Fibroblast of upper back skin (primary cell): ENCODE measurements around the gene ARAP3.
"Not testable (repeated sequence)": the region's sequence is repeated elsewhere in the genome, so short reads cannot be mapped to it uniquely, and the experiment has no call there.

Source experiments
- DNase-seq: peaks from one replicate; pipeline ENCODE4 v3.0.0-alpha.2; 2013

ARAP3 gene

DNA sequence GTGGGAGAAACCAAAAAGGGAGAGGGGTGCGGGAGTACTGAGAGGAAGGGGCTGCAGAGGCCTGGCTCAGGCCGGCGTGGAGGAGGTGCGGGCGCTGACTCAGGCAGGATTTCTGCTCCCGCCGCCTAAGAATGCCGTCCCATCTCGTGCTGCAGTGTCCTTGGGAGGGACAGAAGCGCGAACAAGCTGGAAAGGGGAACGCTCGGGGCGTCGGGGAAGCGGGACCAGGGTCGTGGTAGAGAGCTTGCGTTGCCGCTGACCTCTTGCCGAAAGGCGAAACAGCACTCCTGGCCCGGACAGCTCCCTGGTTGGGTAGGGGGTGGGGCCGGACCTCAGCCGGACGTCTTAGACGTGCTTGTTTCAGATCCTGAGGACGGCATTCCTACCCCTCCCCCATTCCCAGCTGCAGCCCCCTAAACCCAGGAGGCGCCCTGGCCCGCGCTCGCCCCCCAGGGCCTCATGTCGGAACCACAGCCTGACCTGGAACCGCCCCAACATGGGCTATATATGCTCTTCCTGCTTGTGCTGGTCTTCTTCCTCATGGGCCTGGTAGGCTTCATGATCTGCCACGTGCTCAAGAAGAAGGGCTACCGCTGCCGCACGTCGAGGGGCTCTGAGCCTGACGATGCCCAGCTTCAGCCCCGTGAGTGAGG, 44.1 kb downstream of the ARAP3 start:
- peak; percentile 58 for DNase-seq

DNA sequence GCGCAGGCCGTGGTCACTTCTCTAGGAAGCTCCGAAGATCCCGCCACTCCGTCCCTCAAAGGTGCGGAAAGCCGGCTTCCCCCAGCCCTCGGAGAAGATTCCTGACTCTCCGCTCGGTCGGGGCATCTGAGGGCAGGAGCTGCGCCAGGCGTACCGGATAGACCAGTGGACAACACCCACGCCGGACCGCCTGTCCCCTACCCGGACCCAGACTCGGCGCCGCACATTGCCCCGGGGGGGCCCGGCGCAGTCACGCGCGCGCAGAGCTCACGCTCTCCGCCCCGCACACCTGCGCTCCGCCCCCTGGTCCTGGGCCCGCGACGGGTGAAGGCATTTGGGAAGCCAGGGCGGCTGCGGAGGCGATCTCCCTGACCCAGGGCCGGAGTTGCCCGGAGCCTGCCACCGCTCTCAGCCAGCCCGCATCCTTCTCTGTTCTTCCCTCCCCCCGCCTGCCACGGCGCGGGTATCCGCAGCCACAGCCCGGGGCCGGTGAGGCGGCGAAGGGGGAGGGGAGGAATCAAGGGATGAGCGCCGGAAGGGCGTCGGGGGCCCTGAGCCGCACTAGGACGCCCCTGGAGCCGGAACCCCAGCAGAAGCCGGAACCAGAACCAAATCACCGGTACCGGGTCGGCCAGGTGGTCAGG, 44.8 kb downstream of the ARAP3 start:
- DNase-seq, result no peak

GRCh38 chr5:141636413-141637122, 45.5 kb downstream of the ARAP3 start, which contains the start of the genes HDAC3 and RELL2:
Gene HDAC3 (minus strand): TSS chr5:141636849. CDS start chr5:141636790, 59 bp downstream.
Gene RELL2 (plus strand): TSS chr5:141636997. CDS start chr5:141638226, 1,229 bp downstream.
- DNase-seq, result peak; percentile 89

DNA sequence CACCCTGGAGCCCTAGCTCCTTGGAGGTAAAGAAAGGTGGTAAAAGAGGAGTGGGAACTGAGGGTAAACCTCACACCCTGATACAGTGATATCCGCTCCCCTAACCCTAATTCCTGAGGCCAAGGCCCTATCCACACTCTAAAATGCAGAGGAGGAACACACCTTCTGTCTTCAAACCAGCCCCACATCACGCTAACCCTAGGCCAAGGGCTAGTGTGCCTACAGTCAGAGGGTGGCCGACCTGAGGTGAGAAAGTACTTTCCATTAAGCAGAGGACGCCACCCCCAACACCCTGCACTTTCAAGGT, 46.0 kb downstream of the ARAP3 start:
- no peak for DNase-seq

- DNase-seq, result no peak
These were observed 46.4 kb downstream of the ARAP3 start for GRCh38 chr5:141635646-141636045.

GRCh38 chr5:141634720-141635119, 47.3 kb downstream of the ARAP3 start:
- DNase-seq, result no peak

DNA sequence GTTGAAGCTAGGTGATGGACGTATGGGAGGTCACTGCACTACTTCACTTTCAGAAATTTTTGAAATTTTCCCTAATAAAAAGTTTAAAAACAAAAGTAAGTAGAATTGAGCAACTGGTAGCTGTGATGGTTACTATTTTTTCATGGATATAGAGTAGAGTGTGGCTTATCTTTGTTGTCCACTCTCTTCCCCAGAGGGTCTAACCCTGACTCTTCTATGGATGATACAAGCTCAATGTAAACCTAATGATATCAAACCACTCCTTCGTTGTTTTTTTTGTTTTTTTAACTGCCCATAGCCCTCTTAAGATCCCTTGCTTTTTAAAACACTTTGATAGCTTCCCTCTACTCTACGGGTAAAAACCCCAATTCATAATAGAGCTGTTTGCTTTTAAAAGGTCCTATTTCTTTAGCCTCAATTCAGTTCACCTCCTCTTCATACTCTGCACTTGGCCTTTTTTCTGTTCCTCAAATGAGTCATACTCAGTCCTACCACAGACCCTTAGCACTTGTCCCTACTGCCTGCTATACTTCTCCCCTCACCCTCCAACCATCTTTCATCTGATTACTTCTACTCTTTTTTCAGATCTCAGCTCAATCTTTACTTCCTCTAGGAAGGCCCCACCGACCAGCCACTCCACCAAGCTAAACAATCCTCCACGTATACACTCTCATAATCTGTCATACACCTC, 48.0 kb downstream of the ARAP3 start:
- DNase-seq, result no peak

DNA sequence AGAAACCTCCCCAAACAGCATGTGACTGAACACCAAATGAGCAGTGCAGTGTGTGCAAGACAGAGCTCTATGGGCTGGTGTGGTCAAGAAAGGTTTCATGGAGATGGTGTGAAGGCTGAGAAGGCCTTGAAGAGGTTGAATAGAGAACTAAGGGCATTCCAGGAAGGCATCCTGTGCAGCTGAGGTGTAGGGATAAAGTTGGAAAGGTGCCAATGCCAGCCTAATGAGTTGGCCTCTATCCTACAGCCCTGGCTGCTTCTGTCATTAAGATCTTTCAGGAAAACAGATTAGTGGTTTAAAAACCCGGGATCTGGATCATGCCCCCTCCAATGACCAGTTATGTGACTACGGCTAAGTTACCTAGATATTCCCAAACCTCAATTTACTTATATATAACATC, 49.4 kb downstream of the ARAP3 start:
- no peak for DNase-seq

DNA sequence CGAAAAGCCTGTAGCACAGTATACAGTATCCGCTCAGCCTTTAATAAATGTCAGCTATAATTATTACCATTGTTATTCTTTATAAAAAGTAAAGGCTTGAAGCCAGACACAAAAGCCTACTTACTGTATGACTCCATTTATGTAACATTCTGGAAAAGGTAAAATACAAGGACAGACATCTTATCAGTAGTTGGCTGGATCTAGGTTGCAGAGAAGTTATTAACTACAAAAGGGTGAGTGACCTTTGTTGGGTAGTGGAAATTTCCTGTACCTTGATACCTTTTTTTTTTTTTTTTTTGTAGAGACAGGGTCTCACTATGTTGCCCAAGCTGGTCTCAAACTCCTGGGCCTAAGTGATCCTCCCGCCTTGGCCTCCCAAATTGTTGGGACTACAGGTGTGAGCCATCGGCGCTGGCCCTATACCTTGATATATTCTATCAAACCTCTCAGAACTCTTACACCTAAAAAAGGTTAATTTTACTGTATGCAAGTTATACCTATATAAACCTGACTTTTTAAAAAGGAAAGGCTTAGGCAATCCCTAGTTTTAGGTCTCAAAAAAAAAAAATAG, 51.4 kb downstream of the ARAP3 start:
- DNase-seq, result no peak

DNA sequence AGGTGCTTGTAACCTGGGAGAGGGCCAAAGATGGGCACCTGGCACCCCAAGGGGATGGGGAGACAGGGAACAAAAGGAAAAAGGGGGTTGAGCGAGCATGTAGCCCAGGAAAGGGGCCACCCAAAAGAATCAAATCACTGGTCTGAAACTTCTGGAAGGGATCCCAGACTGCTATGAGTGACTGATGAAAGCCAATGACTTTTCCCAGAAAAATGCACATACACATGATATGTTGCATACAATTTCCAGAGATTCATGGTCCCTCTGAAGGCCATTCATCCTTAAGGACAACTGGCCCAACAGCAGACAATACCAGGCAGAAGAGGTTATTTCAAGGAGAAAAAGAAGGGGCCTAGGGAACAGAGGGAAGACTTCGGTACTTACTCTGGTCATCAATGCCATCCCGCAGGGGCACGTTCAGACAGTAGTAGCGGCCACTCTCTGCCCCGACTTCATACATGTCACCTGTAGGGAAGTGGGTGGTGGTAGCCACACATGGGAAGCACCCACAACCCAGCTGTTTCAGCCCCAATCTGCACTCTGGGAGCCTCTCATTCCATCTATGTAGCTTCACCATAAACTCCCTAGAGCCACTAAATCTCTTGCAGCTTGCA, 53.7 kb downstream of the ARAP3 start:
- peak; percentile 69 for DNase-seq

DNA sequence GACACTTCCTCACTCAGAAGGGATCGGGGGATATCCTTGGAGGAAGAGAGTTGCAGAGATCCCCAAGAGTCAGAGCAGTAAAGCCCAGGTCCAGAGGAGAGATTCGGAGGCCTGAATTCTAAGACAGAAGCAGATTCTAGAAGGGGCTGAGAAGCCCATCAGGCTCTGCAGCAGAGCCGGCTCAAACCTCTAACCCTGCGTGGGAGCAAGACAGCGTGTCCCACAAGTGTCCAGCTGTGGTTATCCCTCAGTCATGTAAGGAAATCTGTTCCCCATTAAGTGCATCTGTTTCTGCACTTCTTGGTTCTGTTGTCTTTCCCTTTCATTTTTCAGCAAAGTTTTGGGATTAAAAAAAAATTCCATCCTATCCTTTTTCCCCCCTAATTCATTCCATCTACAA, 58.4 kb downstream of the ARAP3 start:
- no peak for DNase-seq

GRCh38 chr5:141623186-141623585, 58.8 kb downstream of the ARAP3 start:
- DNase-seq, result no peak

DNA sequence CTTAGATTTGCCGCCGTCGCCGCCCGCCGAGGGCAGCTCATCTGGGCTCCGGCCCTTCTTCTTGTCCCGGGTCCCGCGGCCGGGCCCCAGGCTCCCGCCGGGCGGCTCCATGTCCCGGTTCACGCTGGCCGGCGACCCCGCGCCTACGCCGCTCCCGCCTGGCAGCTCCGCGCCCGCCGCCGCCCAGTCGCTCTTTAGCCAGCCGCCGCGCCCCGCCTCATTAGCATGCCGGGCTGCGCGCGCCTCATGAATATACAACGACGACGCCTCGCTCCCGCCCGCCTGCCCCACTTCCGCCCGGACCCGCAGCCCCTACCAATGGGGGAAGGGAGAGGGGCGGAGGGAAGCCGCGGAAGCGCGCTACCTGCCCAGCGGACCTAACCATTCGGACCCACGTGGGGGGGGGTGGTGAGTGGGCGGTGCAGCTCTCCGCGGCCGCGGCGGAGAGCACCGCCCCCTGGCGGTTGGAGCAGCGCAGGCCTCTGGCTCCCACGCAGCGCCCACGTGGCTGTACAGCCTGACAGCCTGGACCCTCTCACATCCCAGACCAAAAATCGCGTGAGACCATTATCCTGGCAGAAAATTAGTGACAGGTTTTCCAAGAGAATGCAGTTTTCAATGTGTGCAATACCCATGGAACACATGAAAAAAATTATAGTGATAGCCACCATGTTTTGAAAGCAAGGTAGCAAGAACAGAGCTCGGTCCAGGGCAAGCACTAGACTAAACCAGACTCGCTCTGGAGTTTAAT, 63.1 kb downstream of the ARAP3 start, which contains the start of gene DIAPH1:
Gene DIAPH1 (minus strand): TSS at position 197 of the 751 bp plus-strand sequence. CDS start 86 bp downstream, at position 111.
- DNase-seq, result peak; percentile 95

DNA sequence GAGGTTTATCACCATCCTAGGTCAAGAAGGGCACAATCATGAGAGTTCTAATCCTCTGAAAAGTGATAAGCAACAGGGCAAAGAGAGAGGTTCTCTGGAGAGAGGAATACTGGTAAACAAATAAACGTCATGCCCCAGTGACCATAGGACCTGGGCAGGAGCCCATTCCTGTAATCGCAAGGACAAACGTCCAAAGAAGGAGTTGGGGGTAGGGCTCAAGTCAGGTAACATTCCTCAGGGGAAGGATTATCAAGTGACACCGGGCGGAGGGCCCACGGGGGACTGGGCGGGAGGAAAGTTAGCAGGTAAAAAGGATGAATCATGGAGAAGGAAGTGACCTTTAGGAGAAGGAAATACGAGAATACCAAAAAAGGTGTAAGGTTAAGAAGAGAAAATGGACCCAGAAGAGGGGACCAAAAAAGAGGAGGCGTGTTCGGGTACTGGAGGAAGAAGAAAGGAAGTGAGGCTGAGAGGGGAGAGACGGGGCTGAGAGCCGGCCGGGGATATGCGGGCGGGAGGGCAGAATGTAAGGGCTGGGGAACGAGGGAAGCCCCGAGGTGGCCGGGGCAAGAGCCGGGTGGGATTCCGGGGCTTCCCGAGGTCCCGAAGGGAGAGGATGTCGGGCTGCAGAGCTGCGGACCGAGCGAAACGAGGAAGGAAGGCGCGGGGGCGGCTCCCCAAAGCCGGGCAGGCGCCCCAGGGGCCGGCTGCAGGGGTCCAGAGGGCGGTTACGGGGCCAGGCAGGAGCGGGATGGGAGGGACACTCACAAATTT, 63.8 kb downstream of the ARAP3 start:
- DNase-seq, result no peak

DNA sequence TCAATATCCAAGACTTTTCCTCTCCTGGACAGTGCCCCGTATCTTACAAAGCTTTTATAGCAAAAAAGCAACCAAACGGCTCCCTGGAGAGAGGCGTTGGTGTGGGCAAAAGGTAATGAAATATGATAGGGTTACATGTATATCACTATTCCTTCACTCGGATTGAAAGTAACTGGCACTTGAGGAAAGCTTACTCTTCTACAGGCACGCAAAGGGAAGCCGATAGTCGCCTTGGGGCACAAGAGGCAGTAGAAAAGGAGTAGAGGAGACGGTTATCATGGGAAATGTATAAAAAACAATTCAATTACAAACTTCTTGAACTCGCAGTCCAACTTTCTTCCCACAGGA, 64.4 kb downstream of the ARAP3 start:
- DNase-seq, result no peak

- DNase-seq, result no peak
These were observed 64.9 kb downstream of the ARAP3 start for GRCh38 chr5:141617128-141617527.

DNA sequence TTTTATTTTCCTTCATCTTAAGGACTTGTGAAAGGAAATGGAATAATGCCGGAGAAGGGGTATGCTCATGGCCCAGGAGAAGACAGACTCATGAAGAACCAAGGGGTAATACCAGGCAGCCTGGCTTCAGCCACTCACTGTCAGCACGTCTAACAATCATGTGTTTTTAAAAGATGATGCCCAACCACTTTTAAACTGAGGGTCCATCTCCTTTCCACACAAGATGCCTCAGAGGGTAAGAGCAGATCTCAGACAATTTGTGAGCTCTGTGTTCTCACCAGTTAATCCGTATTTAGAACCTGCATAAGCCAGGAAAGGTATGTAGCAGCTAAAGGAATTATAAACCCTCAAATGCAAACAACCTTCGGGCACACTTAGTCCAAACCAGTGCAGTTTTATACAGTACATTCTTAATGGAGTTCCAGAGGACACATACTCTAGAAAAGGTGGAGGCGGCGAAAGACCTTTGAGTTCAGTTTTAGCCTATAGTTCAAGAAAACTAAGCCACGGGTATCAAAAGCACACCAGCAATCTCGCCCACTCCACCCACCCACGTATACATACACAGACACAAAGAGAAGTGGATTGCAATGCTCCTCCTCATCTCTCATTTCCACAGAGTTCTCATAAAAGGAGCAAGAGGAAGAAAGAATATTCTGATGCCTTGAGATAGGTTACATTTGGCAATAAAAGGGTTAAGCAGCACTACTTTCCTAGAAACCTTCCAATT, 65.9 kb downstream of the ARAP3 start:
- DNase-seq, result no peak

DNA sequence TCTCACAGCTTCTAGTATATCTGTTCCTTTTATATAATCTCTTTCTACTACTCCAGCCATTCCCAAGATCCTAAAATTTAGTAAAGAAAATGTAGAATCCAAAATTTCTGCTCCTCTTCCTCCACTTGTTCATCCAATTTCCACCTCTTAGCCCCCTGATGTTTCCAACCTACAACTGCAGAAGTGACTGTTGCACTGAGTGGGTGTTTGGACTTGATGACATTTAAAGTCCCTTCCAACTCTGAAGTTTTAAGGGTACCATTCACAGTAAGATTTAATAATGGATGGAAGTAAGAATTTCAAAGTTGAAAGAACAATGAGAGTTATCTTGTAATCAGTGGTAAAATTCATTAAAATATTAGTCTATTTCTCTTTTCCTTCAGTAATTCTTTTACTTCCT, 68.7 kb downstream of the ARAP3 start:
- no peak for DNase-seq

DNA sequence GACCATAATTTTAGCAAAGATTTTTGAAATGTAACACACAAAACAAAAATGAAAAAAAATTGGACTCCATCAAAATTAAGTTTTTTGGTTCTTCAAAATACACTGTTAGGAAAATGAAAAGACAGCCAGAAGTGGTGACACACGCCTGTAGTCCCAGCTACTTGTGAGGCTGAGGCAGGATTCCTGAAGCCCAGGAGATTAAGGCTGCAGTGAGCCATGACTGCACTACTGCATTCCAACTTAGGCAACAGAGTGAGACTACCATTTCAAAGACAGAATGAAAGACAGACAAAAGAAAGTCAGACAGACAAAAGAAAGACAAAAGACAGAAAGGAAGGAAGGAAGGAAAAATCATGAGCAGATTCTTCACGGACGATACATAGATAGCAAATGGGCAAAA, 70.7 kb downstream of the ARAP3 start:
- DNase-seq, result no peak

GRCh38 chr5:141609921-141610320, 72.1 kb downstream of the ARAP3 start:
- not testable (repeated sequence) for DNase-seq
